Measurements from ENCODE around the gene METTL8.

Gene METTL8

GRCh38 chr2:171279983-171280790 lies 153.6 kb downstream of the METTL8 start:
- no peak for DNase-seq (ENCODE audit: extremely low spot score, insufficient read length, low read depth)
- no peak for FAIRE-seq

- FAIRE-seq (no peak), DNase-seq (ENCODE audit: extremely low spot score, insufficient read length, low read depth) (no peak)
Measured at GRCh38 chr2:171274757-171275156, 159.0 kb downstream of the METTL8 start.

GRCh38 chr2:171271971-171272436 lies 161.8 kb downstream of the METTL8 start:
- no peak for FAIRE-seq
- DNase-seq (ENCODE audit: extremely low spot score, insufficient read length, low read depth), result no peak

- no peak for FAIRE-seq
Measured at GRCh38 chr2:171271386-171271785, 162.4 kb downstream of the METTL8 start.

GRCh38 chr2:171267855-171268629 lies 165.7 kb downstream of the METTL8 start:
- FAIRE-seq, result no peak
- no peak for DNase-seq (ENCODE audit: extremely low spot score, insufficient read length, low read depth)

More at GRCh38 chr2:171271386-171271785, 162.4 kb downstream of the METTL8 start:
- no peak for DNase-seq (ENCODE audit: extremely low spot score, insufficient read length, low read depth)

Data from GM18507 (cell line).